Ovary (tissue), 9 donors: ENCODE data around the gene TIMP2. TPM values are rescaled to one million over a fixed set of nuclear protein-coding genes. Genes with fewer than 3 reads are reported as not detected.

Experiments used
- DNase-seq, 5 donors: peaks; one replicate each; pipeline ENCODE4 v3.0.0-alpha.2; 2019 to 2020
- H3K27ac ChIP-seq, 2 donors: fragments of 200-600 bp; one replicate each; pipeline versions ENCODE4 v1.5.1 to v1.8.0; 2019 to 2022
- H3K27me3 ChIP-seq: fragments of 200-600 bp; one replicate; pipeline ENCODE4 v1.8.0; 2022
- H3K36me3 ChIP-seq: fragments of 200-600 bp; sonication (generic); one replicate; pipeline ENCODE4 v1.5.1; 2019
- H3K4me1 ChIP-seq: one replicate; pipeline ENCODE4 v1.8.1; 2013; ENCODE audit warnings: mild to moderate bottlenecking, moderate library complexity; ENCODE audit not compliant: insufficient read depth
- H3K4me3 ChIP-seq: fragments of 200-600 bp; sonication (generic); one replicate; pipeline ENCODE4 v1.5.1; 2017
- H3K9me3 ChIP-seq, 2 donors: fragments of 200-600 bp in 1 of 2; sonication (generic) in 1 of 2; one replicate each; pipeline versions ENCODE4 v1.5.1 to v1.8.1; 2013 to 2019; ENCODE audit warnings: mild to moderate bottlenecking in 1 of 2, moderate library complexity in 1 of 2
- CTCF ChIP-seq, 3 donors: fragments of 450-650 bp in 2 of 3; fragments of 200-600 bp in 1 of 3; IDR thresholded peaks; one replicate each; pipeline versions ENCODE4 v1.5.1 to v1.8.0; 2016 to 2022; ENCODE audit warnings: antibody characterized with exemption in 3 of 3, mild to moderate bottlenecking in 1 of 3
- EP300 ChIP-seq: sonication (generic); formaldehyde crosslinking; IDR thresholded peaks from one replicate; pipeline ENCODE4 v1.6.1; 2017; ENCODE audit warnings: antibody characterized with exemption
- POLR2A ChIP-seq: fragments of 450-650 bp; IDR thresholded peaks from one replicate; pipeline ENCODE4 v1.6.1; 2017; ENCODE audit warnings: antibody characterized with exemption, mild to moderate bottlenecking, moderate library complexity
- WGBS, 3 donors: extraction: QIAGEN DNeasy Blood & Tissue Kit in 1 of 3; methylation state at CpG; one replicate each; pipeline versions ENCODE4 v1.1.5 to v1.1.7; 2013 to 2017; 5-methylcytosine and 5-hydroxymethylcytosine counted together
- intact Hi-C, 4 donors: fragments of 100-400 bp; cut with DNase I; formaldehyde crosslinking; loops; one replicate each; pipeline versions ENCODE4 v1.11.0 to v1.15.1; 2022 to 2023
- polyA plus RNA-seq, 2 donors: library from polyadenylated mRNA; stranded (reverse); fragments of 200-250 nt in 1 of 2; fragments of 350-450 nt in 1 of 2; fragmentation: Illumina TruSeq in 1 of 2; extraction: RNeasy Lipid Tissue Mini Kit (QIAGEN cat#74804) in 1 of 2; gene quantifications; one replicate each; pipeline ENCODE4 v1.2.3, GENCODE V29; 2013 to 2014
- total RNA-seq, 7 donors: library from RNA; depleted of rRNA in 2 of 7; stranded (reverse); fragments of >200 nt in 2 of 7; fragmentation: NEBNext Ultra II Directional in 3 of 7; extraction: Animal tissue kit (Norgen Biotek cat#: 25700) in 3 of 7; gene quantifications; one replicate each; pipeline versions ENCODE4 v1.1.0 to v1.2.4, GENCODE V29; 2016 to 2023
- donor health status: DM: no; HTN: no; CAD: no; lungs with moderate emphysema.
- donor health status: DM: no; HTN: no; CAD: no.
- donor health status: Bipolar disorder and iron deficiency.
- donor health status: DM: yes; HTN: yes; CAD: no.
- donor health status: DM: no; HTN: no; CAD: no.
- donor health status: DM: yes; HTN: yes; CAD: no.

The TIMP2 gene
- total and polyA plus RNA-seq, 9 donors: 221 to 1,422 (median 693) TPM

GRCh38 chr17:78953356-78954350 lies 28.5 kb upstream of the TIMP2 start:
- peaks cover 16% of the 10 kb centered on the region for H3K4me1 ChIP-seq
- H3K4me3 ChIP-seq: no peak overlapping the region
- H3K27me3 ChIP-seq: no peaks in the 10 kb centered on the region
- DNase-seq: peak; percentile 54 to 78 (median 64)
- TF ChIP-seq CTCF (IDR thresholded peaks at IDR 0.05): no peak
- TF ChIP-seq EP300: no peak
- no peak for TF ChIP-seq POLR2A
- no peaks in the 10 kb centered on the region for H3K36me3 ChIP-seq
- intact Hi-C loops: no loop called here
- H3K27ac ChIP-seq: peak overlapping the region; percentile 44 to 84
- H3K9me3 ChIP-seq: no peaks in the 10 kb centered on the region
- 23 to 41% (median 30%) methylated on average over 29 of the region's 29 CpGs for WGBS, 3 donors

GRCh38 chr17:78952706-78953105 lies 27.5 kb upstream of the TIMP2 start:
- no peaks in the 10 kb centered on the region for H3K9me3 ChIP-seq
- H3K4me3 ChIP-seq: no peak overlapping the region
- peak overlapping the region; percentile 61 to 84 for H3K27ac ChIP-seq
- no peaks in the 10 kb centered on the region for H3K36me3 ChIP-seq
- intact Hi-C loops: no loop called here
- H3K4me1 ChIP-seq: peaks cover 20% of the 10 kb centered on the region
- TF ChIP-seq POLR2A (no peak), EP300 (no peak), CTCF (IDR thresholded peaks at IDR 0.05) (no peak)
- peak; percentile 61 to 72 (median 69) for DNase-seq
- H3K27me3 ChIP-seq: no peaks in the 10 kb centered on the region
- 37 to 67% (median 55%) methylated on average over 10 of the region's 10 CpGs for WGBS, 3 donors

GRCh38 chr17:78951967-78952551 lies 26.9 kb upstream of the TIMP2 start:
- no peaks in the 10 kb centered on the region for H3K27me3 ChIP-seq
- H3K4me3 ChIP-seq: no peak overlapping the region
- TF ChIP-seq CTCF (IDR thresholded peaks at IDR 0.05) (no peak), POLR2A (no peak)
- 16 to 32% (median 17%) methylated on average over 12 of the region's 12 CpGs for WGBS, 3 donors
- H3K9me3 ChIP-seq: no peaks in the 10 kb centered on the region
- peaks cover 25% of the 10 kb centered on the region for H3K4me1 ChIP-seq
- no peaks in the 10 kb centered on the region for H3K36me3 ChIP-seq
- DNase-seq: peak in 3 of 5 donors; percentile 67 to 74 (median 73)
- H3K27ac ChIP-seq: peak overlapping the region; percentile 61 to 84
- intact Hi-C loops: no loop called here

GRCh38 chr17:78950870-78951269 lies 25.7 kb upstream of the TIMP2 start:
- intact Hi-C loops: no loop called here
- Histone ChIP-seq H3K27me3 (no peaks in the 10 kb centered on the region), H3K9me3 (no peaks in the 10 kb centered on the region), H3K4me3 (no peak overlapping the region), H3K4me1 (peaks cover 33% of the 10 kb centered on the region), H3K27ac (no peak overlapping the region), H3K36me3 (no peaks in the 10 kb centered on the region)
- TF ChIP-seq CTCF (IDR thresholded peaks at IDR 0.05) (no peak), EP300 (no peak), POLR2A (no peak)
- no peak for DNase-seq
- WGBS, 3 donors: 95 to 100% (median 97%) methylated on average over 2 of the region's 2 CpGs
